Mesothelial cell of epicardium (in vitro differentiated cells): ENCODE data around the gene LYRM1. TPM values are rescaled to one million over a fixed set of nuclear protein-coding genes. Genes with fewer than 3 reads are reported as not detected.

Source experiments
- DNase-seq, 2 experiments: peaks; one replicate each; pipeline ENCODE4 v3.0.0; 2021; ENCODE audit warnings: low spot score in 2 of 2; ENCODE audit not compliant: unreplicated experiment in 2 of 2
- H3K27ac Mint-ChIP-seq: 2 replicates; pipeline ENCODE4 v1.8.0; 2021; ENCODE audit warnings: mixed read lengths
- H3K27me3 Mint-ChIP-seq: 2 replicates; pipeline ENCODE4 v1.8.0; 2021; ENCODE audit warnings: low read depth, mixed read lengths
- H3K36me3 Mint-ChIP-seq: 2 replicates; pipeline ENCODE4 v1.8.0; 2021; ENCODE audit warnings: mixed read lengths
- H3K4me1 Mint-ChIP-seq: 2 replicates; pipeline ENCODE4 v1.8.0; 2021; ENCODE audit warnings: mixed read lengths
- H3K4me3 Mint-ChIP-seq: 2 replicates; pipeline ENCODE4 v1.8.0; 2021; ENCODE audit warnings: mild to moderate bottlenecking, moderate library complexity, mixed read lengths
- H3K9me3 Mint-ChIP-seq: 2 replicates; pipeline ENCODE4 v1.8.0; 2021; ENCODE audit warnings: mixed read lengths
- CTCF ChIP-seq: fragments of 200-600 bp; sonication (generic); IDR thresholded peaks from one replicate; pipeline ENCODE4 v1.5.0; 2021; ENCODE audit warnings: antibody characterized with exemption; ENCODE audit not compliant: unreplicated experiment
- total RNA-seq: library from RNA; stranded (reverse); gene quantifications from 3 replicates; pipeline ENCODE4 v1.2.1, GENCODE V29; 2021

Gene LYRM1
- total RNA-seq, 1 donor from 2014 or later, result 15.9 TPM

- DNase-seq, result no peak
Measured at GRCh38 chr16:20868890-20869289, 31.7 kb upstream of the LYRM1 start.

GRCh38 chr16:20870122-20870820 is 30.3 kb upstream of the LYRM1 start:
- DNase-seq, result no peak
- Mint-ChIP-seq H3K9me3 (no peaks in the 10 kb centered on the region), H3K4me3 (no peak overlapping the region), H3K4me1 (peaks cover 56% of the 10 kb centered on the region), H3K27me3 (no peaks in the 10 kb centered on the region), H3K27ac (peak overlapping the region; percentile 23), H3K36me3 (no peaks in the 10 kb centered on the region)
- no peak for TF ChIP-seq CTCF

More at GRCh38 chr16:20868890-20869289, 31.7 kb upstream of the LYRM1 start:
- Mint-ChIP-seq H3K36me3 (peaks cover 3% of the 10 kb centered on the region), H3K27me3 (no peaks in the 10 kb centered on the region), H3K4me1 (peaks cover 52% of the 10 kb centered on the region), H3K9me3 (peaks cover 7% of the 10 kb centered on the region), H3K4me3 (no peak overlapping the region), H3K27ac (no peak overlapping the region)
- no peak for TF ChIP-seq CTCF

DNA sequence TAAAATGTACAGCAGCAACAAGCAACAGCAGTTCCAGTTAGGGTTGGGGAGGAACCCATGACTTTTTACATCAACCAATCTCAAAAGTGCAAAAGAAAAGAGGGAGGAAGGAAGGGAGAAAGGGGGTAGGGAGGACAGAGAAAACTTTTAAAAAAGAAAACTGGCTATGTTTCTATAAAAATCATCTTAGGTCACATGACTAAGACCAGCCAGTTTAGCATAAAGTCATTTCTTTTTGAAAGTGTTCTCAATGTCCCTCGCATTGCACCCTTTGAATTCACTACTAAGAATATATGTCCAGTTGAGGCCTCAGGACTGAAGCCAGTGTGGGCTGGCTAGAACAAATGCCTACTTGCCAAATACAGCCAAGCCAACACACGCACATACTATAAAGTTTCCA is 29.3 kb upstream of the LYRM1 start:
- H3K4me3 Mint-ChIP-seq, result no peak overlapping the region
- H3K36me3 Mint-ChIP-seq, result peaks cover 3% of the 10 kb centered on the region
- no peak for DNase-seq
- peaks cover 47% of the 10 kb centered on the region for H3K4me1 Mint-ChIP-seq
- TF ChIP-seq CTCF, result no peak
- H3K27ac Mint-ChIP-seq, result peak overlapping the region; percentile 25
- H3K9me3 Mint-ChIP-seq, result no peaks in the 10 kb centered on the region
- no peaks in the 10 kb centered on the region for H3K27me3 Mint-ChIP-seq

DNA sequence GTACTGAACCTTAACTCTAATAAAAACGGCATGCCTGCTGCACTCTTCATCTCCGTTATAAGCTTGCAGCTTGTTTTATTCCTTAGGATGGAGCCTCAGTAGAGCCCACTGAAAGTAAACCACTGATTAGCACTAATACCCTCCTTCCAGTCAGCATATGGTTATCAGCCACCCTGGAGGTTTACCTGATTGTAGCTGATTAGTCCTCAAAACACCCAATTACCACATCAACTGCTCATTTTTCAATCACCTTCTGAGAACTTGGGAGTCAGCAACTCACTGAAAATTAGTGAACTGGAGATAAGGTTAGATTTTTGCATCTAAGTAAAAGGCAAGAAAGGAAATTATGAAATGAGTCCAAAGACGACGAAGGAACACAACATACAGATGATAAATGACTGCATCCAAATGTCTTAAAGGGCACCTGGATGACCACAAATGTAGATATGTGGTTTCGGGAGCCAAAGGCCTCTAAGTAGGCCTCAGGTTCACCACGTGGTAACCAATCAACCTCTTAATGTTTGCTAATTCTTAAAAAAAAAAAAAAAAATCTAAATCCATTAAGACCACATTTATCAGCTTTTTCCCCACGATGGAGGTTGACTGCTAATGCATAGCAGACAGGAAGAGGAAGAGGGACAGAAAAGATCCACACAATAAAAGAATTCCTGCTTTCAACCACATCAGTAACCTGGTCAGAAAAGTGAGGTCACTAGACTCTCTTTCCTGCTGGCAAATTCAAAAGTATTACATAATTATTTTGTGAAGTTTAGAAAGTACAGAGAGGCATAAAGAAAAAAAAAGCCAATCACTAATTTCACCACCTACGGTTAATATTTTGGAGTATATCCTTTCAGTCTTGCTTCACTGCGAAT is 28.4 kb upstream of the LYRM1 start:
- no peak for TF ChIP-seq CTCF
- Mint-ChIP-seq H3K4me3 (no peak overlapping the region), H3K4me1 (peaks cover 40% of the 10 kb centered on the region), H3K36me3 (peaks cover 5% of the 10 kb centered on the region), H3K27me3 (no peaks in the 10 kb centered on the region), H3K9me3 (peaks cover 3% of the 10 kb centered on the region), H3K27ac (peak overlapping the region; percentile 57)
- no peak for DNase-seq

DNA sequence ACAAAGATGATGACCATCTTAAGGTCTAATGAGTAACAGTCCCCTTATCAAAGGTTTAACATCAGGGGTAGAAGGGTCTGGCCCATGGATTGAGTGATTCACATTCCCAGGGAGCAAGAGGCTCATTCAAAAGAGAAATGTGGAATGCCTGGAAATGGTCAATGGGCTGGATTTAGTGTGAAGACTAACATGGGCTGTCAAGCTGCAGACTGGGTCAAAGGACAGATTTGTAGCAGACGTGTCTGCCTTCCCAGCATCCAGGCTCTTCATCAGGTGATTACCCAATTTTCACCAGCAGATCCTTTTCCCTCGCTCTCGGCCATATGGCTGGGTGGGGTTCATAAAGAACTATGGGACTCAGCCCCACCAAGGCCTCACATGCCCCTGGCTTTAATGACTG is 27.2 kb upstream of the LYRM1 start:
- Mint-ChIP-seq H3K9me3 (peaks cover 3% of the 10 kb centered on the region), H3K27ac (no peak overlapping the region), H3K4me3 (no peak overlapping the region), H3K27me3 (no peaks in the 10 kb centered on the region), H3K4me1 (peaks cover 43% of the 10 kb centered on the region), H3K36me3 (peaks cover 5% of the 10 kb centered on the region)
- TF ChIP-seq CTCF, result no peak
- DNase-seq, result no peak
